Stimulated activated CD4-positive, alpha-beta T cell treated with anti-CD3 and anti-CD28 coated beads, TNF-alpha, amount 100 ng/mL, for 4 hours (primary cell): ENCODE data around the gene FOXJ1.
A peak's percentile ranks its signal among the peaks of the same experiment; 100 is the strongest.
"Not testable (repeated sequence)": the region's sequence is repeated elsewhere in the genome, so short reads cannot be mapped to it uniquely, and the experiment has no call there.

Experiments used
- DNase-seq, 3 experiments: peaks; one replicate each; pipeline ENCODE4 v3.0.0-alpha.2; 2020; ENCODE audit warnings: low read depth in 3 of 3

Gene FOXJ1, protein sequence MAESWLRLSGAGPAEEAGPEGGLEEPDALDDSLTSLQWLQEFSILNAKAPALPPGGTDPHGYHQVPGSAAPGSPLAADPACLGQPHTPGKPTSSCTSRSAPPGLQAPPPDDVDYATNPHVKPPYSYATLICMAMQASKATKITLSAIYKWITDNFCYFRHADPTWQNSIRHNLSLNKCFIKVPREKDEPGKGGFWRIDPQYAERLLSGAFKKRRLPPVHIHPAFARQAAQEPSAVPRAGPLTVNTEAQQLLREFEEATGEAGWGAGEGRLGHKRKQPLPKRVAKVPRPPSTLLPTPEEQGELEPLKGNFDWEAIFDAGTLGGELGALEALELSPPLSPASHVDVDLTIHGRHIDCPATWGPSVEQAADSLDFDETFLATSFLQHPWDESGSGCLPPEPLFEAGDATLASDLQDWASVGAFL

DNA sequence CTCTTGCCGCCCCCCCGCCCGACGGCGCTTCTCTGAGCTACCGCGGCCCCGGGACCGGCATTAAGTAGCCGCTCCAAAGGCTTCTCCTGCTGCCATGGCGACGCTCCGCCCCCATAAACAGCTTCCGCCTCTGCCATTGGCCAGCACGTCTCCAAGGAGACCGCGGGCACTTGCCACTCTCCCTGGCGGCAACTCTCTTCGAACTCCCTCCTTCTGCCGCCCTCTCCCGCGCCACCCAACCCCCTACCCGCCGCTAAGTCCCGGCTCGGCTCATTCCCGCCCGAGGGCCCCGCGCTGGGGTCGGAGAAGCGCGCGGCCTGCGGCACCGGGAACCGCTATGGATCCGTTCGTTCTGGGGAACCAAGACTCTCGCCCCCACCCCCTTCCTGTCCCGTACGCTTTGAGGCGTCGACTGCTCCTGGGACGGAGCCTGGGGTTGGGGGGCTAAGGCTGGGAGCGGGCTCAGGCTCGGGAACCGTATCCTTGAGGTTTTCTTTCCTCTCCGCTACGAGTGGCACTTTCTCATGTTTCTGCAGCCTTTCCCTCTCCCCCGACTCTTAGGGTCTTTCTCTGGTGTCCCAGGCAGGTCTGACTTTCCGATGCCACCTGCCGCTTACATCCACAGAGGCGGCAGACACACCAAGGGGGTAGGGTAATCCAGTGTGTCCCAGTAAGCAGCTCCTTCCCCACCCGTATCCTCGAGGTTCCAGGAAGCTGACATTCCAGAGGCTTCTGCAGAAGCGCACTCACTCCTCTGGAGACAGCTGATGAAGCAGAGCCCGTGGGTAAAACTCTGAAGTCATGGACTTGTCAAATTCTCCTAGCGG, at the start of gene FOXJ1:
Gene FOXJ1, minus strand, starts transcription at position 34 of the 827 bp plus-strand sequence. CDS start 850 bp downstream, outside the sequence.
- peak; percentile 78 to 83 (median 82) for DNase-seq

DNA sequence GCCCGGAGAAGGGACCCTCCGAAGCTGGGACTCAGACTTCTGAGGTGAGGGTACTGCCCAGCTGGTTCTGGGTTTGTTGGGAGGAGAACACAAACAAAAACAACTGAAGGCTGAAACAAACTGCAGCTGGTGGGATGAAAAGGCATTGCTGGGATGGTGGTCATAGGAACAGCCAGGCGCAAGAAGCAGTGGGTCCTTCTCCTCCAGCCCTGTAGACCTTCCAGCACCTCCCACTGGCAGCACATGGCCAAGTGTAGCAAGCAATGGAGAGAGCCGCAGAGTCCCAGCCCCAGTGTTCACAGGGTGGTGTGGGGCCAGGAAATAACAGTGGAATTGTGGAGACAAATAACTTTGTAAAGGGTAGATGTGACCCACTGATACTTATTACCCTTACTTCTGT, 48.7 kb upstream of the FOXJ1 start:
- no peak for DNase-seq

DNA sequence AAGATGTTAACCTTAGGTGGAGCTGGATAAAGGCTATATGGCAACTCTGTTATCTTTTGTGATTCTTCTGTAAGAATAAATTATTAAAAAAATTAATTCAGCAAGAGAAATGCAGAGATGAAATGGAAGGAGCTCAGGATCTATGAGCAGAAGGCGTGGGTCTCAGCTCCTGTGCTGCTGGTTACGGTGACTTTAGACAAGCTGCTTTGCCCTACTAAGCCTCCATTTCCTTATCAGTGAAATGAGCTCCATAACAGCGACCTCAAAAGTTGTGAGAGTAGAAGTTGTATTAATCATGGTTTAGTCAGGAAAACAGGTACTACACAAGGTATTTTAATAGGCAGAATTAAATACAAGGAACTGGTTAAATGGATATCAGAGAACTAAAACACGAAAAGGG, 48.2 kb upstream of the FOXJ1 start:
- DNase-seq, result no peak

DNA sequence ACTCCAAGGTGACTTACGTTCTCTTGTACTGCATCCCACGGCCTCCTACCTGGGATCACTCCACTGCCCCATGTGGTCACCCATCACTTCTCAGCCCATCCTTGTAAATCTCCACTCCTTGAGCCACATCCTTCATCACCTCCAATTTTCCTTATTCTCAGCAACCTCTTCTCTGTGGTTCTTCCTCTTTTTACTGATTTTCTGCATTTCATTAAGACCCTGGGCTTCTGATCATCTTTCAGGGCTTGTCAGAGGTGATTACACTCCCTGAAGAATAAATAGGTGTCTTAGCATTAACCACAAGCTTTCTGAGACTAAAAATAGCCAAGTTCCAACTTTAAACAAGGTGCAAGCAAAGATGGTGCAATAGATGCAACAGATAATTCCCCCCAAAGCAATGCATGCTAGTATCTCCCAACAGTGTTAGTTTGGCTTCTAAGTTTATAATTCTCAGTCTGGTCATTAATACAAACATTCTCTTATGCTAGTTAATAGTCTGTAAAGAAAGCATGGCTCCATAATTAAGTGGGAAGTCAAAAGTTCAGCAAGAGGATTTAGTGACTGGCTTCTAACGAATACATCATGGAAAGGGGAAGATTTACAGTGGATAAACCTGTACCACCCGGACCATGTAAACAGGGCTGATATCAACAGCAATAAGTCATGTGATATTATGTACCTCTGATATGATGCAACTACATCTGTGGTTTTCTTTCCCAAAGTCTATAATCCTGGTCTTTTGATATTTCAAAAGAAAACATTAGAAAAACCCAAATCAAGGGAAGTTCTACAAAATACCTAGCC, 47.4 kb upstream of the FOXJ1 start:
- DNase-seq, result no peak

DNA sequence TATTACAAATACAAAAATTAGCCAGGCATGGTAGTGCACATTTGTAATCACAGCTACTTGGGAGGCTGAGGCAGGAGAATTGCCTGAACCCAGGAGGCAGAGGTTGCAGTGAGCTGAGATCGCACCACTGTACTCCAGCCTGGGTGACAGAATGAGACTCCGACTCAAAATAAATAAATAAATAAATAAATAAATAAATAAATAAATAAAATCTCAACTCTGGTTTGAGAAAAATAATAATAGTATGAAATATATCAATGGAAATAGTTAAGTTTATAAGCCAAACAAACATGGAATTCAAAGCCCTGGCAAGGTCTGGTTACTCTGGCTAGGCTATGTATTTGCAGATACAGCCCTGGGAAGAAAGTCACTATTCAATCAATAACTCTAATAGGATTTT, 45.7 kb upstream of the FOXJ1 start:
- DNase-seq, result not testable (repeated sequence)

DNA sequence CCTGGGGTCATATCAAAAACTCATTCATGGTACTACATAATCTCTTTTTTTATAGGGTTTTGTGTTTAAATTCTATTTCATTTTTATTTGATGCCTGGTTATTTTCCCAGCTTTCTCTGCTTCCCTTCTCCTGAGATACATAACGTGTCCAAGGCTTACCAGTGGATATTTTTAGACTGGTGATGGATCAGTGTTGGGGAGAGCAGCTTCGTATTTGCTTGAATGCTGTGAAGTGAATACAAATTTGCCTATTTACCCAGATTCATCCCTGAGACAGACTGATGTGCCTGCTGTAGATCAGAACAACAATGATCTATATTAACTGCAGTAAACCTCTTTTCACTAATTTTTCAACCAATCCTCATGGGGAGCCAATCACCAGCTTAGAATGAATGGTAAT, 43.2 kb upstream of the FOXJ1 start:
- DNase-seq, result no peak

DNA sequence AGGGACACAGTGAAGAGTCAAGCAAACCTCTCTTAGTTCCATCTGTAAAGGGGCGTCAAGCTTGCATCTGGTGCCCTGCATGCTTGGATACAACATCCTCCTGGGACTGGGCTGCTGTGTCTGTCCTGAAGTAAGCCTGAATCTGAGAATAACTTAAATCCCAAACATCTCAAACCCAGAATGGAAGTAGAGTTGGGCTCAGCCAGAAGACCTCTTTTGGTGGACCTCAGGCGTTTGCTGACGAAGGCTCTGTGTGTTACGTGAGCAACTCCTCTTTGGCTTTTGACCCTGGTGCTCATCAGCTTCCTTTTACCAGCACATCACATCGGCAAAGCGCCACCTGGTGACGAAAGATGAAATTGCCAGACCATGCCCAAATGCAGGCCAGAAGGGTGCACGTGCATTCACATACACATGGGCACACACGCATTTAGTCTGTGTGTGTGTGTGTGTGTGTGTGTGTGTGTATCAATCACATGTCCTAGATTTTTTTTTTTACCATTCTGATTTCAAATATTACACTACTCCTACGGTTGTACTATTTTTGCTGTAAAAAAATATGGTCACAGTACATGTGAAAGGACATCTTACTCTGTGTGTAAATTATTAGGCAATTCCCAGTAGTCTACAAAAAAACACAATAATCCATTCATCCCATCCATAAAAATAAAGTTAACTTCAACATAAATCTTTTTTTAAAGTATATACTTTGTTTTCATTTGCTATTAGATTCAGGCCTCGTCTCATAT, 41.1 kb upstream of the FOXJ1 start:
- DNase-seq, result peak; percentile 88 to 92 (median 90)

DNA sequence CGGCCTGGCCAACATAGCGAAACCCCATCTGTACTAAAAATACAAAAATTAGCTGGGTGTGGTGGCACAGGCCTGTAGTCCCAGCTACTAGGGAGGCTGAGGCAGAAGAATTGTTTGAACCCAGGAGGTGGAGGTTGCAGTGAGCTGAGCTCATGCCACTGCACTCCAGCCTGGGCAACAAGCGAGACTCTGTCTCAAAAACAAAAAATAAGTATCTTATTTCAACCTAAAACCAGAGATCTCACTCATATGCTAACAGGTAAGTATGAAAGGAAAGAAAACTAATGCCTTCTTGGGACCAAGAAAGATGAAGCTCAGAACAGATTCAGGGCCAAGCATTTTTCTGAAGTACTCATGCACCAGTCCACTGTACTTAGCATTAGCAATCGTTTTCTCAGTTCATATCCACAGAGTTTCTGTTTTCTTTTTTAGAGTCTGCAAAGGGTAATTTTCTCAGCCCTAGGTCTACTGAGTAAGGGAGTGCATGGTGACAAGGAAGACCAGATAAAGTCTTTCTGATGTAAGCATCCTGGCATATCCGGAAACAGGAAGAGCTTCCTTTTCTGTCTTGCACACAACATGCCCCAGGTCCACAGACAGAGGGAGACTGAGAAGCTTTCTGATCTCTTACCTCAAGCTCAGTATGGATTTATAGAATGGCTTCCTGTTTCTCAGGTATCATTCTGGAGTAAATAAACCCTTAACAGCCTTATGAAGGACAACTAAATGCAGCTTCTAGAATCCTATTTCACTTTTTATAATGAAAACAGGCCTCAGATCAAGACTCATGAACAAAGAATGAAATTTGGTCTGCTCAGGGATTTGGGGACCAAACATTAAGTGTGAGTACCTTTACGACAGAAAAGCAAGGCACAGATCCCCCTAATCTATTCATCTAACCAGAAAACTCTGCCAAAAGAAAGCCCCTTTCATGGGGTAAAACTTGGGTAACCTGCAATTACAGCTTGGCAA, 38.7 kb upstream of the FOXJ1 start:
- DNase-seq, result no peak

DNA sequence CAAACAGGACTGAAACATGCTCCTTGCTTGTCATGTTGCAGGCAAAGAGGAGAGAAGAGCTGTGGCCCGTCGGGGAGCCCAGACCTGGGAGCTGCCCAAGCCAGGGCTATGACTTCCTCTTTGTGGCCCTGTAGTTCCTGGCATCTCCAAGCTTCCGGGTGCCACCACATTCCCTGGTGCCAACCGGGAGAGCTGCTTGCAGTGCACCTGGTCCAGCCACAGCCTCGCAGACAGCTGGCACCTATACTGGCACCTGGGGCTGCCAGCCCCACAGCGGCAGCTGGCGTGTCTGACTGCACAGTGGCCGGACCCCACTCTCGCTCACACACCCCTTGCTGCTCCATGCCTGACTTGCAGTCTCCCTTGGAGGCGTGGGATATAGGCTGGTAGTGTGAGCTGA, 37.1 kb upstream of the FOXJ1 start:
- no peak for DNase-seq

DNA sequence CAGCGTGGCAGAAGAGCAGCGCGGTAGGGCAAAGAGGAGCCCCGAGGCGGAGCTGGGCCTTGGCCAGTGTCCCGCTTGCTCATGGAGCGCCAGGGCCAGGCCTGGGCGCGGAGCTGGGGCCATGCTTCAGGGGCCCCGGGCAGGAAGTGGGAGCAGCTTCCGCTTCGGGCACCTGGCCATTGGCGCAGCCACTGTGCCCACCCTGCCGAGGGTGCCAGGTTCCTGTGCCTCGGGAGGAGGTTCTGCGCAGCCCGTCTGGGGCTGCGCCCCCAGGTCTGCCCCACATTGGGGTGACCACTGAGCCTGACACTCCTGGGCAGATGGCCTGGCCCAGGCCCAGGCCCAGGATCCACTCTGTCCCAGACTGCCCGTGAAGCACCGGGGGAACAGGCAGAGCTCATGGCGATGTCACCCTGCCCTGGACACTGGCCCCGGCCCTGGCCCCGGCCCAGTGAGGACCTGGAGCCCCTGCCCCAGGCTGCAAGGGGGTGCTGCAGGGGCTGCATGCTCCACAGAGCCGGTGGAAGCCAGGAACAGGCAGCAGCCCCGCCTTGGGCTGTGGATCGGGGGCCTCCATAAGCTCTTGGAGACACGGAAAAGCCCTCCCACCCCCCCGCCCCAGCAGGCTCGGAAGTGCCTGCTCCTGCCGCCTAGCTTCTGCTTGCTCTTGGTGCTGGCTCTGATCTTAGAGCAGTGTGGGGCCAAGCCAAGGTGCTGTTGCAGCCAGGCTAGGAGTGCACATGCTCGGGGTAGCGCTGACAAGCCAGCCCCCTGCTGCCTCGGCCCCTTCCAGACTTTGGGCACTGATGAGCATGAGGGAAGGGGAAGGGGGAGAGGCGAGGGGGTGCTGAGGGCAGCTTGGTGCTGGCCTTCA, 35.9 kb upstream of the FOXJ1 start:
- no peak for DNase-seq

DNA sequence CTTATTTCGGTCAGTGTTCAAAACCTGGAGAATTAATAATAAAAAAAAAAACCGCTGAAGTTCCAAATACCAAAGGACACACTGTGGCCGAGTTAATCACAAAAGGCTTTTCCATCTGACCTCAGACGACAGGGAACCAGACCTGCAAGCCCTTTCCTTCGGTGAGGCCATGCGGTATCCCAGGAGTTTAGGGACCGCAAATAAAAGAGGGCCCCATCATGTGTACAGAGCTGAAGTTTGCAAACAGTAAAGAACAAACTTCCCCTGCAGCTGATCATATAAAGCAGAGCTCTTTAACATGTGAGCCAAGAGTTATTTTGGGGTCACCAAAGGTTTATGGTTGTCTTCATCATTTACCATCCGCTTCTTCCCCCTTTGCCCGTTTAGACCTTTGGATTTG, 33.0 kb upstream of the FOXJ1 start:
- DNase-seq, result no peak

DNA sequence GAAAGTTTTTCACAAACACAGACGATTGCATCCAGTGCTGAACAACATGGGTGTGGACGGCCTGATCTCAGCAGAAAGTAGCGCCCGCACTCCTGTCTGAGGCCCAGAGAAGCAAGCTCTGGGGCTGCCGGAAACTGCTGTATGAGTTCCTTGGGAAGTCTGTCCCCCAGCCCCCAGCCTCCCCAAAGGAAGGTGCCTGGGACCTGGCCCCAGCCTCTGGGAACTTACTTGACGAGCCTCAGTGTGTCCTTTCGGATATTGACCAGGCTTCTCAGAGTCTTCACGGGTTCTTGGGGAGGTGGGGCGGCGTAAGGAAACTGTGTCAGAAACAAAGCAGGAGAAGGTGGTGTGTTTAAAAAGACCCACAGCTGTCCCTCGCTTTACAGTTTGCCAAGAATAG, 32.4 kb upstream of the FOXJ1 start:
- no peak for DNase-seq

DNA sequence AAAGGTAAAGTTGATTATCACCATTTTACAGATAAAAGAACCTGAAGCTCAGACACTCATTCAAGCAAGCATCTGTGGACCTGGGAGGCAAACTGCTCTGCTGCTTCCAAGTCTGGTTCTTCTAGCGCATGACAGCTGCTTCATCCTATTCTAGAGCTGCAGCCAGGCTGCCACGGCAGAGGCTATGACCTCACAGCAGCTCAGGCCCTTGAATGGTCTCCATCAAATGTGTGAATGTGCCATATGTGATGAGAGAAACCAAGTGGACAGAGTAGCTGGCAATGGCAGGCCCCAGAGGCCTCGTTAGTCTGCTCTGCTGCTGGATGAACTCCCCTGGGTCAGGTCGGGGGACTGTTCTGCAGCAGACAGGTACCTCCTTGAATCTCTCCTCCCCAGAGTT, 30.7 kb upstream of the FOXJ1 start:
- no peak for DNase-seq

DNA sequence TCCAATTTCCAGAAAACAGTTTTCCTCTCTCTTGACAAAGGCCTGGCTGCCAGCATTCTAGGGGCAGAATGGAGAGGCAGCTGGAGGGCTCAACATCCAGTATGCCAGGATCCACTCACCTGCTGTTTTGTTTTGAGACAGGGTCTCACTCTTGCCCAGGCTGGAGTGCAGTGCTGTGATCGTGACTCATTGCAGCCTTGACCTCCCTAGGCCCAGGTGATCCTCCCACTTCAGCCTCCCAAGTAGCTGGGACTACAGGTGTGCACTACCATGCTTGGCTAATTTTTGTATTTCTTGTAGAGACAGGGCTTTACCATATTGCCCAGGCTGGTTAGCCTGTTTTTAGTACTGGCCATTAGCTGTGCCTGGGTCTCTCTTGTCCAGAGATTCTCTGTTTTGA, 29.1 kb upstream of the FOXJ1 start:
- DNase-seq, result no peak

DNA sequence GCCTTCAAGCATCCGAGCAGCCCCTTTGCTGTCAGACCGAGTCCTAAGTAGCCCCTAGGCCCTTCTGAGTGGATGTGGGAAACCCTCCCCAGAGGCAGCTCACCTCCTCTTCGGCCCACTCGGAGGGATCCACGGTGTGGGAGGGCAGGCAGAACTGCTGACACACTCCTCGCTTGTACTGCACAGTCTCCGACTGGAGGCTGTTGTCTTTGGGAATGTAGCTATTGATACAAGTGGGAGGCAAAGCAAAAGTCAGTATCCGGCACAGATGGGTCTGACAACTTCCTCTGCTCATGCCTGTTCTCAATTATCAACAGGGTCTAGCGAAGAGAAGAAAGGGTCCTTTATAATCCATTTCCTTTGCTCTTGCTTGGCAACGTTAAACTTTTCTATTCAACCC, 25.9 kb upstream of the FOXJ1 start:
- DNase-seq, result no peak

DNA sequence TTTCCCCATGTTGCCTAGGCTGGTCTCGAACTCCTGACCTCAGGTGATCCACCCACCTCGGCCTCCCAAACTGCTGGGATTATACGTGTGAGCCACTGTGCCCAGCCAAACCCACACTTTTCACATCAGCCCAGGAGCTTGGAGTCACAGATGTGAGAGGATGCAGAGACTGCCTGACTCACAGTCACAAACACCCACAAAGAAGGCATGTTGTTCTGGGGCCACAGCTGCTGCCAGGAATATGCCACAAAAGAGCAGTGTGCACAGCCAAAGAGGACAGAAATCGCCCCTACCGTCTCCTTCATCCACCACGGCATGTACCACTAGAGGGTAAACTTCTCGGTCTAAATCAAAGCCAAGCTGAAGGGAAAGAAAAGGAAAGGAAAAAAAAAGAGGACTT, 25.1 kb upstream of the FOXJ1 start:
- DNase-seq, result no peak

DNA sequence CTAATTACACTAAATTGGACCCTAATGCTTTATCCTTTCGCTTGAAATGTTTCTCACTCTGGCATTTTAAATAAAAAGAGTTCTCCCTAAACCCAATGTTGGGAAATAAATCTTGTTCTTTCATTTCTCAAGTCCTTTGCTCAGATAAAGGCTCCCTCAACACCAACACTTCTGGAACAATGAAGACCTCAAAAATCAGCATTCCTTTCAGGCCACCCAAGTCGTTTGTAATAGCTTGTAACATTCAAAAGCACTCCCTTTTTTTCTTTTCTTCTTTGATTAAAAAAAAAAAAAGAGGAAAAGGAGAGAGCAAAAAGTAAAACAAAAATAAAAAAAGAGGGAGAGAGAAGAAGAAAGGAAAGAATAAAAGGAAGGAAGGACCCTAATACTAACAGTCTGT, 23.3 kb upstream of the FOXJ1 start:
- DNase-seq, result no peak

DNA sequence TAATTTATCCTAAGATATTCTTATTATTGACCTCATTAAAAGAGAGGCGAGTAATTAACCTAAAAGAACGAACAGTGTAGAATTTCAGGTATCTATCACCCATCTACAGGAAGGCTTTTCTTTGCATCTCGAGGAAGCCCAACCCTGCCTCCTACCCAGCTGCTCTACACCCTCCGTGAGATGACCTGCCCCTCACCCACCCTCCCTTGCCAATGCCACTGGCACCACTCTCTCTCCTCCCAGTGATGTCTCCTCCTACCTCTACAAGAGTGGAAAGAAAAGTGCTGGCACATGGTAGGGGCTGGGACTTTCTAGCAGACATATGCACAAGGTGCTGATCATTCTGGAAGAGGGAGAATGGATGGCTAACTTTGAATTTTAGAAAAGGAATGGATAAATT, 22.9 kb upstream of the FOXJ1 start:
- DNase-seq, result no peak

DNA sequence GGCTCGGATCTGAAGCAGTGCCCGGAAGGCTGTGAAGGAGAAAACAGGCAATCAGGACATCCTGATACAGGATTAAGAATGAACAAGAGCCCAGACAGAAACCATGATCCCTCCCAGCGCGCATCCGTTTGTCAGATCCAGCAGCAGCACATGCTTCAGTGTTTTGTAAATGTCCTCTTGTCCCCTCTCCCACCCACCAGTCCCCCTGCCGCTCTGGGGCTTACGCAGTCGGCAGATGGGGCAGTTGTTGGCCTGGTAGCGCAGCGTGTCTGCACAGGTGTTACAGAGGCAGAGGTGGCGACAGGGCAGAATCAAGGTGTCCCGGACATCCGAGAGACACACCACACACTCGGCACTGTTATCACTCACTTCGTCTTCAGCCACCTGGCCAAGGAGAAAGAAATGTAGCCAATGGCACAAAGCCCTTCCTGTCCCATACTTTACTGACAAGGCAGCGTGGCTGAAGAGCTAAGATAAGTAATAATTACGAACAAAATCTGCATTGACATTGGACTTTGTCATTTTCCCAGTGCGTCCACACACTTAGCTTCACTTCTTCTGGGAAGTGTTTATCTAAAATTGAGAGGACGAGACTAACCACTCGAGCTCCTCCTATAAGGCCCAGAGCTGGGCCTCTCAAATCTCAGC, 20.7 kb upstream of the FOXJ1 start:
- no peak for DNase-seq
